Subcutaneous adipose tissue (tissue), 4 donors: ENCODE measurements around the gene SBK3. TPM values are rescaled to one million over a fixed set of nuclear protein-coding genes. Genes with fewer than 3 reads are reported as not detected.

ENCODE experiments used
- CTCF ChIP-seq: fragments of 450-650 bp; IDR thresholded peaks from one replicate; pipeline ENCODE4 v1.5.1; 2016; ENCODE audit warnings: low read depth, mild to moderate bottlenecking, control low read depth, antibody characterized with exemption, moderate library complexity
- total RNA-seq, 4 donors: library from RNA; depleted of rRNA; stranded (reverse); fragments of >200 nt; gene quantifications; one replicate each; pipeline ENCODE4 v1.1.0, GENCODE V29; 2016

The SBK3 gene
- total RNA-seq, 4 donors from 2014 or later: not detected

GRCh38 chr19:55516878-55517620, 28.3 kb downstream of the SBK3 start:
- TF ChIP-seq CTCF: no peak

- TF ChIP-seq CTCF: no peak
Observed at GRCh38 chr19:55508120-55508519, 37.2 kb downstream of the SBK3 start.

GRCh38 chr19:55504981-55505380, 40.4 kb downstream of the SBK3 start:
- TF ChIP-seq CTCF: no peak

- TF ChIP-seq CTCF: no peak
Observed at GRCh38 chr19:55504252-55504603, 41.1 kb downstream of the SBK3 start.

GRCh38 chr19:55503502-55504251, 41.7 kb downstream of the SBK3 start:
- no peak for TF ChIP-seq CTCF

GRCh38 chr19:55503157-55503501, 42.2 kb downstream of the SBK3 start:
- TF ChIP-seq CTCF: no peak

- no peak for TF ChIP-seq CTCF
Observed at GRCh38 chr19:55502197-55502952, 43.0 kb downstream of the SBK3 start.
